OCI-LY1 (cell line): ENCODE results near the gene CASP10.

ENCODE experiments used
- H2AFZ ChIP-seq: fragments of 200-600 bp; sonication (generic), shearing (Covaris generic); 2 replicates; pipeline ENCODE4 v1.6.0; 2014; ENCODE audit warnings: antibody characterized with exemption, mild to moderate bottlenecking, low read length
- H3F3A ChIP-seq: fragments of 200-600 bp; sonication (generic), shearing (Covaris generic); 2 replicates; pipeline ENCODE4 v1.6.0; 2014; ENCODE audit warnings: mild to moderate bottlenecking, antibody characterized with exemption, low read length, moderate library complexity; ENCODE audit not compliant: insufficient read depth
- H3K27ac ChIP-seq: fragments of 200-600 bp; sonication (generic); 2 replicates; pipeline ENCODE4 v1.5.1; 2014; ENCODE audit warnings: low read length, mixed run types, mild to moderate bottlenecking, low read depth; ENCODE audit not compliant: poor library complexity, severe bottlenecking
- H3K27me3 ChIP-seq: fragments of 200-600 bp; sonication (generic); 2 replicates; pipeline ENCODE4 v1.6.0; 2014; ENCODE audit warnings: antibody characterized with exemption, mild to moderate bottlenecking, low read length, moderate library complexity; ENCODE audit not compliant: insufficient read depth
- H3K36me3 ChIP-seq: fragments of 200-600 bp; sonication (generic); 2 replicates; pipeline ENCODE4 v1.6.1; 2014; ENCODE audit warnings: mild to moderate bottlenecking, antibody characterized with exemption, low read length, moderate library complexity, mixed read lengths; ENCODE audit not compliant: insufficient read depth
- H3K4me1 ChIP-seq: fragments of 200-600 bp; sonication (generic); 2 replicates; pipeline ENCODE4 v1.5.1; 2014; ENCODE audit warnings: mild to moderate bottlenecking, low read length, moderate library complexity; ENCODE audit not compliant: insufficient read depth, severe bottlenecking
- H3K4me2 ChIP-seq: fragments of 200-600 bp; sonication (generic), shearing (Covaris generic); 2 replicates; pipeline ENCODE4 v1.6.1; 2014; ENCODE audit warnings: low read length
- H3K4me3 ChIP-seq: fragments of 200-600 bp; sonication (generic); 2 replicates; pipeline ENCODE4 v1.5.1; 2014; ENCODE audit warnings: low read length, low read depth, mild to moderate bottlenecking, mixed read lengths; ENCODE audit not compliant: poor library complexity, severe bottlenecking
- H3K79me2 ChIP-seq: fragments of 200-600 bp; shearing (Covaris generic); 2 replicates; pipeline ENCODE4 v1.6.1; 2016; ENCODE audit warnings: mixed run types, low read length, mixed read lengths; ENCODE audit not compliant: insufficient read depth
- H3K9ac ChIP-seq: fragments of 200-600 bp; sonication (generic), shearing (Covaris generic); 2 replicates; pipeline ENCODE4 v1.6.1; 2014; ENCODE audit warnings: mild to moderate bottlenecking, low read length, mixed read lengths
- H3K9me2 ChIP-seq: fragments of 200-600 bp; sonication (generic), shearing (Covaris generic); 2 replicates; pipeline ENCODE4 v1.6.1; 2014; ENCODE audit warnings: low read depth, mild to moderate bottlenecking, low read length, mixed read lengths
- H3K9me3 ChIP-seq: fragments of 200-600 bp; shearing (Covaris generic); 2 replicates; pipeline ENCODE4 v1.6.1; 2014; ENCODE audit warnings: low read length, mixed read lengths
- H4K20me1 ChIP-seq: fragments of 200-600 bp; sonication (generic), shearing (Covaris generic); 2 replicates; pipeline ENCODE4 v1.6.0; 2016; ENCODE audit warnings: mild to moderate bottlenecking, low read length; ENCODE audit not compliant: insufficient read depth
- CTCF ChIP-seq: fragments of 200-600 bp; sonication (generic), shearing (Covaris generic); IDR thresholded peaks from 2 replicates; pipeline ENCODE4 v1.5.1; 2017; ENCODE audit warnings: mild to moderate bottlenecking, antibody characterized with exemption, low read length, moderate library complexity, mixed read lengths
- EZH2 ChIP-seq: fragments of 200-600 bp; sonication (generic), shearing (Covaris generic); IDR thresholded peaks from 2 replicates; pipeline ENCODE4 v1.8.0; 2017; ENCODE audit warnings: borderline replicate concordance, mixed run types, mild to moderate bottlenecking, antibody characterized with exemption, low read length, moderate library complexity, mixed read lengths

Gene CASP10

GRCh38 chr2:201257381-201257955, 74.5 kb downstream of the CASP10 start:
- H3K4me1 ChIP-seq: peaks cover 67% of the 10 kb centered on the region
- no peaks in the 10 kb centered on the region for H4K20me1 ChIP-seq
- no peak overlapping the region for H2AFZ ChIP-seq
- no peaks in the 10 kb centered on the region for H3K9me2 ChIP-seq
- H3K4me2 ChIP-seq: peak overlapping the region; percentile 78
- H3F3A ChIP-seq: no peaks in the 10 kb centered on the region; the same call in 1 of the 2 replicates
- TF ChIP-seq CTCF (no peak), EZH2 (no peak)
- H3K79me2 ChIP-seq: peaks cover 16% of the 10 kb centered on the region
- peak overlapping the region; percentile 58 for H3K4me3 ChIP-seq
- peak overlapping the region; percentile 98 for H3K27ac ChIP-seq
- no peaks in the 10 kb centered on the region for H3K9me3 ChIP-seq
- no peaks in the 10 kb centered on the region for H3K36me3 ChIP-seq
- no peaks in the 10 kb centered on the region for H3K27me3 ChIP-seq
- peak overlapping the region; percentile 66 for H3K9ac ChIP-seq

- TF ChIP-seq CTCF: no peak
- no peak for TF ChIP-seq EZH2
- Histone ChIP-seq H3K4me2 (peak overlapping the region; percentile 78), H3K9me3 (no peaks in the 10 kb centered on the region), H3F3A (no peaks in the 10 kb centered on the region; the same call in 1 of the 2 replicates), H3K4me3 (peak overlapping the region; percentile 58), H3K4me1 (peaks cover 67% of the 10 kb centered on the region), H3K9me2 (no peaks in the 10 kb centered on the region), H3K27me3 (no peaks in the 10 kb centered on the region), H3K9ac (peak overlapping the region; percentile 66), H3K79me2 (peaks cover 23% of the 10 kb centered on the region), H3K36me3 (no peaks in the 10 kb centered on the region), H4K20me1 (no peaks in the 10 kb centered on the region), H2AFZ (no peak overlapping the region), H3K27ac (peak overlapping the region; percentile 98)
These were observed 75.2 kb downstream of the CASP10 start for GRCh38 chr2:201257956-201258665.

GRCh38 chr2:201258666-201259615, 76.0 kb downstream of the CASP10 start:
- H3K9me3 ChIP-seq: no peaks in the 10 kb centered on the region
- H3K36me3 ChIP-seq: no peaks in the 10 kb centered on the region
- no peak overlapping the region for H2AFZ ChIP-seq
- TF ChIP-seq CTCF: no peak
- TF ChIP-seq EZH2: no peak
- peaks cover 72% of the 10 kb centered on the region for H3K4me1 ChIP-seq
- peaks cover 31% of the 10 kb centered on the region for H3K79me2 ChIP-seq
- no peaks in the 10 kb centered on the region for H3K9me2 ChIP-seq
- H3K27me3 ChIP-seq: no peaks in the 10 kb centered on the region
- peak overlapping the region; percentile 78 for H3K4me2 ChIP-seq
- H3K4me3 ChIP-seq: peak overlapping the region; percentile 58
- peak overlapping the region; percentile 98 for H3K27ac ChIP-seq
- H4K20me1 ChIP-seq: no peaks in the 10 kb centered on the region
- H3K9ac ChIP-seq: peak overlapping the region; percentile 66
- no peaks in the 10 kb centered on the region; the same call in 1 of the 2 replicates for H3F3A ChIP-seq
